ENCODE results near the gene ACTR2.
A peak's percentile ranks its signal among the peaks of the same experiment; 100 is the strongest.

DNA sequence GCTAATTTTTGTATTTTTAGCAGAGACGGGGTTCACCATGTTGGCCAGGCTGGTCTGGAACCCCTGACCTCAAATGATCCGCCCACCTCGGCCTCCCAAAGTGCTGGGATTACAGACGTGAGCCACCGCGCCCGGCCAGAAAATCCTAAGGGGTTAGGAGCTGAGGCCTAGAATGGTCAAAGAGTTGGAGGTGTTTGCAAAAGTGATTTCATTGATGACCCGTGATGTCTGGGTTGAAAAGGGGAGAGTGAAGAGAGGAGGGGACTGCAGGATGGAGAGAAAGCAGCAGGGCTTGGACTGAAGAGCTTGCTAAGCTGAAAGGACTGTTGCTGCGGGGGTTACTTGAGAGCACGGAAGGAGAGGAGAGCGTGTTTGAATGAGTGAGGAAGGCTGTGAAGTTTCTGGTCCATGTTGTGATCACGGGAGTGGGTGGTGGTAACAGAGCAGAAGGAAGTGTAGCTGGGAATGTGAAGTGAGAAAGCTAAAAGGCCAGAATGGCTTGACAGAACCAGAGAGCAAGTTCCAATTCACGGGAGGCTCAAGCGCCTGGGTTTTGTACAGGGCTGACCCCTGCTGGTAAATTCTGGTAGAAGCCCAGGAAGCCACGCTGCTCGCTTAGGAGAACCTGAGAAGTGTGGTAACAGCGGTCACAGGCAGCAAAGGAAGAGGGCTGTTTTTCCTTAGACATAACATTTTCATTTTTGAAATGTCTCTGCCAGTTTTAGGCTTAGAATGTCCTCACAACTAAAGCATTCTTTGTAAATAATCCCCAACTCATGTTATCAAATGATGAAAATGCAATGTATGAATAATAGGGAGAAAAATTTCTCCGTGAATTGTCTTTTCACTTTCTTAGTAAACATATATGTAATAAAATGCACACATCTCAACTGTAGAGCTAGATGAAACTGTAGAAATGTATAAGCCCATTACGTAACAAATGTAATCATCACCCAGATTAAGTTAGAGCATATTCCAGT lies 40.5 kb upstream of the ACTR2 start:
- TF ChIP-seq, protein P1, sequence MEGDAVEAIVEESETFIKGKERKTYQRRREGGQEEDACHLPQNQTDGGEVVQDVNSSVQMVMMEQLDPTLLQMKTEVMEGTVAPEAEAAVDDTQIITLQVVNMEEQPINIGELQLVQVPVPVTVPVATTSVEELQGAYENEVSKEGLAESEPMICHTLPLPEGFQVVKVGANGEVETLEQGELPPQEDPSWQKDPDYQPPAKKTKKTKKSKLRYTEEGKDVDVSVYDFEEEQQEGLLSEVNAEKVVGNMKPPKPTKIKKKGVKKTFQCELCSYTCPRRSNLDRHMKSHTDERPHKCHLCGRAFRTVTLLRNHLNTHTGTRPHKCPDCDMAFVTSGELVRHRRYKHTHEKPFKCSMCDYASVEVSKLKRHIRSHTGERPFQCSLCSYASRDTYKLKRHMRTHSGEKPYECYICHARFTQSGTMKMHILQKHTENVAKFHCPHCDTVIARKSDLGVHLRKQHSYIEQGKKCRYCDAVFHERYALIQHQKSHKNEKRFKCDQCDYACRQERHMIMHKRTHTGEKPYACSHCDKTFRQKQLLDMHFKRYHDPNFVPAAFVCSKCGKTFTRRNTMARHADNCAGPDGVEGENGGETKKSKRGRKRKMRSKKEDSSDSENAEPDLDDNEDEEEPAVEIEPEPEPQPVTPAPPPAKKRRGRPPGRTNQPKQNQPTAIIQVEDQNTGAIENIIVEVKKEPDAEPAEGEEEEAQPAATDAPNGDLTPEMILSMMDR (IDR thresholded peaks at IDR 0.05) = peak in 5 of 7 experiments; percentile 68 to 84 (median 74)
- TF ChIP-seq POLR2AphosphoS5 (IDR thresholded peaks at IDR 0.05) = peak in 1 of 3 donors; percentile 64
- TF ChIP-seq POLR2A (IDR thresholded peaks at IDR 0.05) = no peak
